GM18870 (cell line): ENCODE measurements around the gene DHRS7B.
"Not testable (repeated sequence)": the region's sequence is repeated elsewhere in the genome, so short reads cannot be mapped to it uniquely, and the experiment has no call there.

Experiments used
- ATAC-seq: cut with Tn5 transposase; IDR thresholded peaks from one replicate; pipeline ENCODE4 v1.9.1; 2021; ENCODE audit warnings: moderate library complexity; ENCODE audit not compliant: unreplicated experiment

Gene DHRS7B

GRCh38 chr17:21107067-21107650, 19.6 kb upstream of the DHRS7B start:
- not testable (repeated sequence) for ATAC-seq

GRCh38 chr17:21108651-21109050, 18.1 kb upstream of the DHRS7B start:
- no peak for ATAC-seq

GRCh38 chr17:21113049-21113690, 13.6 kb upstream of the DHRS7B start:
- no peak for ATAC-seq

- no peak for ATAC-seq
These were observed 13.0 kb upstream of the DHRS7B start for GRCh38 chr17:21113716-21114115.

- not testable (repeated sequence) for ATAC-seq
These were observed 12.0 kb upstream of the DHRS7B start for GRCh38 chr17:21114791-21115190.

GRCh38 chr17:21119247-21119918, 7.4 kb upstream of the DHRS7B start:
- ATAC-seq = no peak

- no peak for ATAC-seq
These were observed 6.9 kb upstream of the DHRS7B start for GRCh38 chr17:21119919-21120249.

- ATAC-seq = no peak
These were observed 2.7 kb upstream of the DHRS7B start for GRCh38 chr17:21124086-21124485.

GRCh38 chr17:21124517-21124916, 2.2 kb upstream of the DHRS7B start:
- not testable (repeated sequence) for ATAC-seq

GRCh38 chr17:21125862-21126261, 902 bp upstream of the DHRS7B start:
- no peak for ATAC-seq

GRCh38 chr17:21127509-21128077, 829 bp downstream of the DHRS7B start:
- ATAC-seq = no peak

- ATAC-seq = no peak
These were observed 2.4 kb downstream of the DHRS7B start for GRCh38 chr17:21129023-21129681.

GRCh38 chr17:21131137-21131536, 4.4 kb downstream of the DHRS7B start:
- no peak for ATAC-seq

- ATAC-seq = no peak
These were observed 5.7 kb downstream of the DHRS7B start for GRCh38 chr17:21132428-21132827.

GRCh38 chr17:21134559-21134958, 7.8 kb downstream of the DHRS7B start:
- no peak for ATAC-seq

- no peak for ATAC-seq
These were observed 14.1 kb downstream of the DHRS7B start for GRCh38 chr17:21140911-21141310.

GRCh38 chr17:21141331-21141730, 14.6 kb downstream of the DHRS7B start:
- no peak for ATAC-seq

- ATAC-seq = not testable (repeated sequence)
These were observed 15.3 kb downstream of the DHRS7B start for GRCh38 chr17:21142065-21142464.

- no peak for ATAC-seq
These were observed 16.9 kb downstream of the DHRS7B start for GRCh38 chr17:21143695-21144094.

GRCh38 chr17:21144299-21144698, 17.5 kb downstream of the DHRS7B start:
- not testable (repeated sequence) for ATAC-seq

GRCh38 chr17:21146362-21147015, 19.7 kb downstream of the DHRS7B start:
- no peak for ATAC-seq
